ENCODE data around the gene EXT2.

The EXT2 gene

DNA sequence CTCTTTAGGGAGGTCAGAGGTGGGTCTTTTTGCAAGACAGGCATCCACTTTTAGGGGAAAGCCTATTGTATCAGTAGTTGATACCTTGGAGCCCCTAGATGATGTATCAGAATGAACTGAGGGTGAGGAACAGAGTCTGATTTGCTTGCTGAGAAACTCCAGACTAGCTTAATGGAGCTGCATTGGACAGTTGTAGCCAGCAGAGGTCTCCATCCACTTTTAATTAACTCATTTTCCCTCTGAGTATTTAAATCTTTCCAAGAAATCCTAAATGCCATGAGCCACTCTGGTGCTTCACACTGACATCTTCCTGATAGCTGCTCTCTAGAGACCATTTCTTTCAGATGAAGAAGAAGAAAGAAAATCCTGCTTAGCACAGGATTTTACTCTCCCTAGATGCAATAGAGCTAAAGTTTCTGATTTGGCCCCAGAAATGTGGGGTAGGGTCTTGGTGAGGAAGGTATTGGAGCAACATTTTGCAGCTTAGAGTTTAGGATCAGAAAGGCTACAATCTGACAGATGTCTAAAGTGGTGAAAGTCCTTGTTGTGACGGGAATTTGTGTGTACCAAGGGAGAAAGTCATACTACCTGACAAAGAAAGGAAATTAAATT is 38.0 kb downstream of the EXT2 start:
- in situ Hi-C loops (cut with MboI; ENCODE audit: low sequenced_read_pairs, unreplicated experiment) = no loop called here
- peak; percentile 21 for DNase-seq (ENCODE audit: low spot score)
- TF ChIP-seq, protein P1, sequence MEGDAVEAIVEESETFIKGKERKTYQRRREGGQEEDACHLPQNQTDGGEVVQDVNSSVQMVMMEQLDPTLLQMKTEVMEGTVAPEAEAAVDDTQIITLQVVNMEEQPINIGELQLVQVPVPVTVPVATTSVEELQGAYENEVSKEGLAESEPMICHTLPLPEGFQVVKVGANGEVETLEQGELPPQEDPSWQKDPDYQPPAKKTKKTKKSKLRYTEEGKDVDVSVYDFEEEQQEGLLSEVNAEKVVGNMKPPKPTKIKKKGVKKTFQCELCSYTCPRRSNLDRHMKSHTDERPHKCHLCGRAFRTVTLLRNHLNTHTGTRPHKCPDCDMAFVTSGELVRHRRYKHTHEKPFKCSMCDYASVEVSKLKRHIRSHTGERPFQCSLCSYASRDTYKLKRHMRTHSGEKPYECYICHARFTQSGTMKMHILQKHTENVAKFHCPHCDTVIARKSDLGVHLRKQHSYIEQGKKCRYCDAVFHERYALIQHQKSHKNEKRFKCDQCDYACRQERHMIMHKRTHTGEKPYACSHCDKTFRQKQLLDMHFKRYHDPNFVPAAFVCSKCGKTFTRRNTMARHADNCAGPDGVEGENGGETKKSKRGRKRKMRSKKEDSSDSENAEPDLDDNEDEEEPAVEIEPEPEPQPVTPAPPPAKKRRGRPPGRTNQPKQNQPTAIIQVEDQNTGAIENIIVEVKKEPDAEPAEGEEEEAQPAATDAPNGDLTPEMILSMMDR (IDR thresholded peaks at IDR 0.05; ENCODE audit: borderline replicate concordance, control extremely low read depth, extremely low read depth, insufficient read depth, missing control alignments) = peak; percentile 42

DNA sequence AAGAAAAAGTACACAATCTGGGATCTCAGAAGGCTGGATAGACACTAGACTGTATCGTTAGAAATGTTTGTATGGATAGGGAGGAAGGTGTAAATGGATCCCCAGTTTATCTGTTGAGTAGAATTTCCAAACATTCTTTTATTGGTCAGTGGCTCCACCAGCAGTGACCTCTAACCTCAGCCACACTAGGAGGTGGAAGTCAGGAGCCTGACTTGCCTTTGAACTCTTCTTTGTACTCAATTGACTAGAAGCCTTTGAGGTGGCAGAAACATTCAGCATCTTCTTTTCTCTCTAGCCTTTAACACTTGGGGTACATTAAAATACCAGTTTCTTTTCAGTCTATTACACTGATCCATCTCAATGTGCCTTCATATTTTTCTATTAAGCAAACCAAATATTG is 39.1 kb downstream of the EXT2 start:
- in situ Hi-C loops (cut with MboI; ENCODE audit: low sequenced_read_pairs, unreplicated experiment) = no loop called here
- TF ChIP-seq, protein P1 (IDR thresholded peaks at IDR 0.05; ENCODE audit: borderline replicate concordance, control extremely low read depth, extremely low read depth, insufficient read depth, missing control alignments) = no peak
- no peak for DNase-seq (ENCODE audit: low spot score)

DNA sequence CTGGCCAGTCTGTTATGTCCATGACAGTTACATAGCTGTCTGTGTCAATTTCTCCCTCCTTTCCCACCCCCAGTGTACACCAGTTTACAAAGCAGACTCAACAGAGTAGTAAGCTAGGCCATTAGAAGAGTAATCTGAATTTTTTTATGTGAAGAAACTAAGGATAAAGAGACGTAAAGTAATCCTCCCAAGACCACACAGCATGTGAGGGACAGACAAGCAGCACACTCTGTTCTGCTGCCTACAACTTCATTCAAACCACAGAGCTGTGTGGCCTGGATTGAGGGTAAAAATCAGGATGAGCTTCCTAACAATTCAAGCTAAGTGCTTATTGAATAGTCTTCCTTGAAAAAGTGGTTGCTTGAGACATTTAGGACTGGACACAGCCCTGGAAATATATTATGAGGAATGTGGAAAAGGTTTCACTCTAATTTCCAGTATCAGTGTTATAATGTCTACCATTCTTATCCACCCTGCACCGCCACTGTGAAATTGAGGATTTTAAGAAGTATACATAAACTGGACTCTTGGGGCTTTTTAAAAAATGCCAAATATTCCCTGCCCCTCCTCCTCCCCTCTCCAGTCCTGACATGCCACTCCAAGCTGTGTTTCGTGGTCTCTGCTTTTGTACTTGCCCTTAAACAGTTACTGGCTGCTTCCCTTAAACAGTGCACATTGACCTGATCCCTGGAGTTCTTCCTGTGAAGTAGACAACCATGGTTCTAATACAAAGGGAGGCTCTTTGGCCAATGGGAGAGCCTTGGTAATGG is 40.9 kb downstream of the EXT2 start:
- TF ChIP-seq, protein P1 (IDR thresholded peaks at IDR 0.05; ENCODE audit: borderline replicate concordance, control extremely low read depth, extremely low read depth, insufficient read depth, missing control alignments) = no peak
- no peak for DNase-seq (ENCODE audit: low spot score)
- in situ Hi-C loops (cut with MboI; ENCODE audit: low sequenced_read_pairs, unreplicated experiment) = no loop called here

DNA sequence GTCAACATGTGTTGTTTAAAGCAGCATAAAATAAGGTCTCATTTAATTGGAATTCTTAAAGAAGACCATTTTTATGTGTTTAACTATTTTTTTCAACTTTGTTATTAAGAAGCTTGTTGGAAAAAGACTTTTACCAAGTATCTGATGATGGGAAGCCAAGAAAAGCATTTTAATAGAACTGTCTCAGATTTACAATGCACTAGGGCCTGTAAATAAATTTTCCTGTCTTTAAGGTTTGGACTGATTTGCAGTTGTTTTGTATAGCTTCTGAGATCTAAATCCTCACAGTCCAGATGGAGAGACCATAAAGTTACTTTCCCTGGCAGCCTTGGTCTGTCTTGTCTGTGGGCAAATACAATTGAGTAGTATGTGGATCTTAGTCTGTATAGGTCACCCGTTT is 41.6 kb downstream of the EXT2 start:
- in situ Hi-C loops (cut with MboI; ENCODE audit: low sequenced_read_pairs, unreplicated experiment) = no loop called here

DNA sequence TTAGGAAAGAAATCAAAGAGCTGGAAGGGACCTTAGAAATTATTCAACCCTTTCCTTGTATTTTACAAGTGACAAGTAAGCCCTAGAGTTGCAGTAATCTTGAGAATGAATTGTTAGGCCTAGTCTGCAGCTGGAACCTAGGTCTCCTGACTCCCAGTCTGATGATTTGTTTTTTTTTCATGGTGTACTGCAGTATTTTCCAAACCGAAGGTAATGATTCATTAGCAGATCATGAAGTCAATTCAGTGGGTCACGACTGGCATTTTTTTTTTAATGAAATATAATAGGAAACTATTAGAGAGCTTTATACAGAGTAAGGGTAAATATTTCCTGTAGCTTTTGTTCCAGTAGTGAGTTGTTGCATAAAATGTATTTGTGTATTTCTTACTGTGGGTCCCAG is 42.8 kb downstream of the EXT2 start:
- in situ Hi-C loops (cut with MboI; ENCODE audit: low sequenced_read_pairs, unreplicated experiment) = no loop called here
- TF ChIP-seq, protein P1 (IDR thresholded peaks at IDR 0.05; ENCODE audit: borderline replicate concordance, control extremely low read depth, extremely low read depth, insufficient read depth, missing control alignments) = no peak
- no peak for DNase-seq (ENCODE audit: low spot score)

More for the DNA sequence above, 41.6 kb downstream of the EXT2 start:
- TF ChIP-seq, protein P1 (IDR thresholded peaks at IDR 0.05; ENCODE audit: borderline replicate concordance, control extremely low read depth, extremely low read depth, insufficient read depth, missing control alignments) = no peak
- DNase-seq (ENCODE audit: low spot score) = no peak

DNA sequence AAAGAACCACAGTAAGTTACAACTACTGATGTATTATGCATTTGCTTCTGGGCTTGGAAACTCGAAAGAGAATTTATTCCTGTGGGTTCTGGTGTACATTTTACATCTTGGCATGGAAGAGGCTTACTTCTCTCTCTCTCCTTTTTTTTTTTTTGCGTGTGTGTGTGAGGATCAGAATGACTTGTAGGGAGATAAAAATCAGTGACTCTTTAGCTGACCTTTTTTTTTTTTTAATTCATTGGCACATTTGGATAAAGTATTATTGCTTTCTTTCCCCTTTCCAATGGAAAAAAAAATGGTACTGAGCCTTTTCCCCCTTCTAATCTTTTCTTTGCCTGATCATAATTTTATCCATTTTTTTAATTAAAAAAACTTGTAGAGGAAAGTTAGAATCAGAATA is 43.5 kb downstream of the EXT2 start:
- in situ Hi-C loops (cut with MboI; ENCODE audit: low sequenced_read_pairs, unreplicated experiment) = no loop called here

More for the DNA sequence above, 43.5 kb downstream of the EXT2 start:
- no peak for DNase-seq (ENCODE audit: low spot score)
- TF ChIP-seq, protein P1 (IDR thresholded peaks at IDR 0.05; ENCODE audit: borderline replicate concordance, control extremely low read depth, extremely low read depth, insufficient read depth, missing control alignments) = no peak

Measured in GM13976 (cell line).